Measurements from ENCODE around the gene ADCY7. TPM values are rescaled to one million over a fixed set of nuclear protein-coding genes. Genes with fewer than 3 reads are reported as not detected.
A peak's percentile ranks its signal among the peaks of the same experiment; 100 is the strongest.

ADCY7 gene
- total RNA-seq, 5 donors from 2014 or later (not counting 1 experiment from before 2014, with no cell fraction given) = 201 to 314 (median 278) TPM

DNA sequence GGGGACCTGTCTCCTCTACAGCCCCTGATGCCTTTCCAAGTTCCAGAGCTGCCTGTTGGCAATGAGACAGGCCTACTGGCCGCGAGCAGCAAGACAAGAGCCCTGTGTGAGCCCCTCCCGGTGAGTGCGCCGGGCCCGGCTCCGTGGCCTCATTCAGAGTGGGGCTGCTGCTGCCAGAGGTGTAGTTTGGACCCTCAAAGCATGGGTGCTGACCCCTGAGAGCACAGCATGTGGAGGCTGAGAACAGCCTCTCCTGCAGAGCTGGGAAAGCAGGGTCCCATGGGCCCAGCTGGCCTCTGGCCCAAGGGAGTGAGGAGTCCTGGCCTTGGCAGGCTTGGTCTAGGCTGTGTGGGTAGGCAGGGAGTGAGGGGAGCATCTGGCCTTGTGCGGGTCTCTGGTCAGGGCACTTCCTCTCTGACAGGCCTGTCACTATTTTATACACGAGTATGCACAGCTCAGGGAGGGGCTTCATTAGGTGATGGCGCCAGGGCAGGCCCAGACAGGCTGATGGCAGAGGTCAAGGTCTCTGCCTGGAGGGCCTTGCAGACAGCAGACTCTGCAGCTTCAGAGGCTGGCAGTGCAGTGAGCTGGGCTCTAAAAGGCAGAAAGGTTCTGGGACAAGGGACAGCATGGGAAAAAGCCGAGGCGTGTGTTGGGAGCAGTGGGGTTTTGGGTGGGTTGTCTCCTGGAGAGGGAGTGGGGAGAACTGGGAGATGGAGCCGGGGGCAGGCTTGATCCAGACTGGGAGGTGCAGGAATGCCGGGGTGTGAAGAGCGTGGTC, 43.4 kb downstream of the ADCY7 start:
- POLR2A ChIA-PET = no interaction called here
- 93% methylated on average over 15 of the region's 15 CpGs for WGBS (ENCODE audit: insufficient coverage)
- peak overlapping the region; percentile 82 for H3K27ac Mint-ChIP-seq
- peaks cover 20 to 32% (median 28%) of the 10 kb centered on the region in 3 donors for H3K4me1 Mint-ChIP-seq
- Histone ChIP-seq H3K27ac (ENCODE audit: low read length) (peak overlapping the region; percentile 21), H3K36me3 (ENCODE audit: control insufficient read depth in 2 of 2, extremely low read depth in 1 of 2, insufficient read depth in 1 of 2, low read length in 1 of 2) (peaks cover 24 to 94% of the 10 kb centered on the region in 2 donors), H3K9me3 (no peaks in the 10 kb centered on the region), H3K4me3 (ENCODE audit: control insufficient read depth in 1 of 2, extremely low read depth in 1 of 2, low read length in 1 of 2) (no peak overlapping the region), H3K27me3 (replicated peaks in 1 of 2; ENCODE audit: control insufficient read depth in 2 of 2, extremely low read depth in 1 of 2, insufficient read depth in 2 of 2, low read length in 1 of 2) (no peaks in the 10 kb centered on the region), H3K4me1 (ENCODE audit: control insufficient read depth in 1 of 2, extremely low read depth in 1 of 2, insufficient read depth in 2 of 2, low read length in 2 of 2) (peaks cover 0 to 22% of the 10 kb centered on the region in 2 experiments)
- CTCF ChIA-PET = interaction anchor here in 1 of 2 donors (0.6 kb wide), 1 partner anchor 278 kb away, joined by 6 read pairs; no protein-coding TSS in a partner anchor
- ATAC-seq (replicated peaks in 1 of 4) = no peak
- H3K36me3 Mint-ChIP-seq = peaks cover 35% of the 10 kb centered on the region
- peak in 4 of 35 experiments; percentile 2 to 22 (median 8) for DNase-seq
- no peak overlapping the region for H3K4me3 Mint-ChIP-seq
- no peaks in the 10 kb centered on the region for H3K27me3 Mint-ChIP-seq
- no peaks in the 10 kb centered on the region for H3K9me3 Mint-ChIP-seq

DNA sequence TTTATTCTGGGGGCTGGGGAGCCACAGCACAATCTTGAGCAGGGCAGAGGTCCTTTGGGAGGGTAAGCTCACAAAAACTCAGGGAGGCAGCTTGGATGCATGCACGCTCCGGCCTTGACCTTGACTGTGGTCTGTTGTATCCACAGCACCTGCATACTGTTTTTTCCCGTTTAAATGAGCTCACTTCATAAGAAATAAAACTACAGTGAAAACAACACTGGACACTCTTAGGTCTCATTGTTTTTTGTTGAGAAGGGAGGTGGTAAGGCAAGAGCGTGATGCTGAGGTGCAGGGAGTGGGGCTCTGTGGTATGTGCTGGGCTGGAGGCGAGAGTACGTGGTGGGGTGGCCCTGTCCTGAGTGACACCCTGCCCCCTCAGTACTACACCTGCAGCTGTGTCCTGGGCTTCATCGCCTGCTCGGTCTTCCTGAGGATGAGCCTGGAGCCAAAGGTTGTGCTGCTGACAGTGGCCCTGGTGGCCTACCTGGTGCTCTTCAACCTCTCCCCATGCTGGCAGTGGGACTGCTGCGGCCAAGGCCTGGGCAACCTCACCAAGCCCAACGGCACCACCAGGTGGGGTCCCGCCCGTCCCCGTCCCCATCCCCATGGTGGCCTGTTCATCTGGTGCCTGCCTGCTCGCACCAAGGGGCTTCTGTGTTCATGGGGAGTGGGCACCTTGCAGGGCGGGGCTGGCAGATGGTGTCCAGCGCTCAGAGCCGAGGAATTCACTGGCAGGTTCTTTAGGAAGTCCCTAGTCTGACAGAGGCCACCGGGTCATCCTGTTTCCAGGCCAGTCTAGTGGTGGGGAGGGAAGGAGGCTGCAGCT, 44.2 kb downstream of the ADCY7 start:
- peaks cover 0 to 22% of the 10 kb centered on the region in 2 experiments for H3K4me1 ChIP-seq (ENCODE audit: control insufficient read depth in 1 of 2, extremely low read depth in 1 of 2, insufficient read depth in 2 of 2, low read length in 2 of 2)
- ChIA-PET POLR2A (no interaction called here), CTCF (interaction anchor here in 1 of 2 donors (0.6 kb wide), 1 partner anchor 278 kb away, joined by 6 read pairs; no protein-coding TSS in a partner anchor)
- H3K27ac Mint-ChIP-seq = peak overlapping the region; percentile 82
- H3K9me3 Mint-ChIP-seq = no peaks in the 10 kb centered on the region
- no peak overlapping the region for H3K4me3 ChIP-seq (ENCODE audit: control insufficient read depth in 1 of 2, extremely low read depth in 1 of 2, low read length in 1 of 2)
- H3K36me3 ChIP-seq (ENCODE audit: control insufficient read depth in 2 of 2, extremely low read depth in 1 of 2, insufficient read depth in 1 of 2, low read length in 1 of 2) = peaks cover 21 to 94% of the 10 kb centered on the region in 2 donors
- H3K27me3 ChIP-seq (replicated peaks in 1 of 2; ENCODE audit: control insufficient read depth in 2 of 2, extremely low read depth in 1 of 2, insufficient read depth in 2 of 2, low read length in 1 of 2) = no peaks in the 10 kb centered on the region
- peaks cover 42% of the 10 kb centered on the region for H3K36me3 Mint-ChIP-seq
- DNase-seq = peak in 4 of 35 experiments; percentile 2 to 20 (median 8)
- no peaks in the 10 kb centered on the region for H3K9me3 ChIP-seq
- no peak for ATAC-seq (replicated peaks in 1 of 4)
- no peak overlapping the region for H3K4me3 Mint-ChIP-seq
- H3K4me1 Mint-ChIP-seq = peaks cover 20 to 34% (median 30%) of the 10 kb centered on the region in 3 donors
- 95% methylated on average over 13 of the region's 18 CpGs for WGBS (ENCODE audit: insufficient coverage)
- H3K27ac ChIP-seq (ENCODE audit: low read length) = no peak overlapping the region
- H3K27me3 Mint-ChIP-seq = no peaks in the 10 kb centered on the region

DNA sequence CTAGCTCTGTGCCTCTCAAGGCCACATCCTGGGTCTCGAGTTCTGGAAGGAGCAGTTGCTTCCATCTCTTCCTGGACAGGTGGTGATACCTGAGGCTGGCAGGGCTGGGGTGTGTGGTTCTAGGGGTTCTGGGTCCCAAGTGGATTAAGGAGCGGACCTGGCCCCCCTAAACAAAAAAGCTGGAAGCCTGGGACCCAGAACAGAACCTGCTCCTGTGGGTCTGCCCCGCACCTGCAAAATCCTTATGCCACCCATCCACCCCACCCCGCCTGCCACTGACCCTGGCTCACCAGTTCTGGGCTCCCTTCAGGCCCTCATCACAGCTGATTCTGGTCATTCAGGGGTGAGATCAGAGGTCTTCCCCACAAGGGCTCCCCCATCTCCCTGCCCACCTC, 44.8 kb downstream of the ADCY7 start:
- Histone ChIP-seq H3K4me3 (ENCODE audit: control insufficient read depth in 1 of 2, extremely low read depth in 1 of 2, low read length in 1 of 2) (no peak overlapping the region), H3K4me1 (ENCODE audit: control insufficient read depth in 1 of 2, extremely low read depth in 1 of 2, insufficient read depth in 2 of 2, low read length in 2 of 2) (peaks cover 0 to 22% of the 10 kb centered on the region in 2 experiments), H3K9me3 (no peaks in the 10 kb centered on the region), H3K27me3 (replicated peaks in 1 of 2; ENCODE audit: control insufficient read depth in 2 of 2, extremely low read depth in 1 of 2, insufficient read depth in 2 of 2, low read length in 1 of 2) (no peaks in the 10 kb centered on the region), H3K27ac (ENCODE audit: low read length) (no peak overlapping the region), H3K36me3 (ENCODE audit: control insufficient read depth in 2 of 2, extremely low read depth in 1 of 2, insufficient read depth in 1 of 2, low read length in 1 of 2) (peaks cover 23 to 94% of the 10 kb centered on the region in 2 donors)
- 100% methylated on average over 2 of the region's 4 CpGs for WGBS (ENCODE audit: insufficient coverage)
- ChIA-PET POLR2A (interaction anchor here in 1 of 2 donors (0.7 kb wide), 1 partner anchor 465 kb away, joined by 8 read pairs; no protein-coding TSS in a partner anchor), CTCF (no interaction called here)
- Mint-ChIP-seq H3K4me1 (peaks cover 20 to 34% (median 30%) of the 10 kb centered on the region in 3 donors), H3K4me3 (no peak overlapping the region), H3K27me3 (no peaks in the 10 kb centered on the region), H3K27ac (peak overlapping the region in 1 of 2 donors; percentile 16), H3K9me3 (no peaks in the 10 kb centered on the region), H3K36me3 (peaks cover 47% of the 10 kb centered on the region)
- no peak for ATAC-seq (replicated peaks in 1 of 4)
- peak in 3 of 35 experiments; percentile 3 to 19 (median 12) for DNase-seq

DNA sequence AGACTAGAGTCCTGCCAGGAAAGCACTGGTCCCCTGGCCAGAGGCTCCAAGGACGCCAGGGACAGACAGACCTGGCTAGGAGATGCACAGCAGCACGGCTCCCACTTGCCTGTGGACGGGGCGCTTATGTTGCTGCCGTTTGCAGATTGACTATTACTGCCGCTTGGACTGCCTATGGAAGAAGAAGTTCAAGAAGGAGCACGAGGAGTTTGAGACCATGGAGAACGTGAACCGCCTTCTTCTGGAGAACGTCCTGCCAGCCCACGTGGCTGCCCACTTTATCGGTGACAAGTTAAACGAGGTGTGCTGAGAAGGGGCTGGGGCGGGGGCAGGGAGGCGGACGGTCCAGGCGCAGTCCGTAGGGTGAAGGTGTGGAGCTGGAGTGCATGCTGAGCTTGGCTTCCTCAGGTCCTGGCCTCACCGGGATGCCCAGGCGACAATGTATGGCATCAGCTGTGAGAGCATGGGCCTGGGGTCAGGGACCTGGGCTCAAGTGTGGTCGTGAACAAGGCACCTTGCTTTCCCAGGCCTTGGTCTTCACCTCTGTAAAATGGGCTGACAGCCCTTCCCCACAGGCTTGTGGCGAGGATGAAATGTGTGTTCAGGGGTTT, 45.6 kb downstream of the ADCY7 start:
- POLR2A ChIA-PET = interaction anchor here in 1 of 2 donors (0.7 kb wide), 1 partner anchor 464 kb away, joined by 8 read pairs; no protein-coding TSS in a partner anchor
- H3K4me1 ChIP-seq (ENCODE audit: control insufficient read depth in 1 of 2, extremely low read depth in 1 of 2, insufficient read depth in 2 of 2, low read length in 2 of 2) = peaks cover 0 to 22% of the 10 kb centered on the region in 2 experiments

DNA sequence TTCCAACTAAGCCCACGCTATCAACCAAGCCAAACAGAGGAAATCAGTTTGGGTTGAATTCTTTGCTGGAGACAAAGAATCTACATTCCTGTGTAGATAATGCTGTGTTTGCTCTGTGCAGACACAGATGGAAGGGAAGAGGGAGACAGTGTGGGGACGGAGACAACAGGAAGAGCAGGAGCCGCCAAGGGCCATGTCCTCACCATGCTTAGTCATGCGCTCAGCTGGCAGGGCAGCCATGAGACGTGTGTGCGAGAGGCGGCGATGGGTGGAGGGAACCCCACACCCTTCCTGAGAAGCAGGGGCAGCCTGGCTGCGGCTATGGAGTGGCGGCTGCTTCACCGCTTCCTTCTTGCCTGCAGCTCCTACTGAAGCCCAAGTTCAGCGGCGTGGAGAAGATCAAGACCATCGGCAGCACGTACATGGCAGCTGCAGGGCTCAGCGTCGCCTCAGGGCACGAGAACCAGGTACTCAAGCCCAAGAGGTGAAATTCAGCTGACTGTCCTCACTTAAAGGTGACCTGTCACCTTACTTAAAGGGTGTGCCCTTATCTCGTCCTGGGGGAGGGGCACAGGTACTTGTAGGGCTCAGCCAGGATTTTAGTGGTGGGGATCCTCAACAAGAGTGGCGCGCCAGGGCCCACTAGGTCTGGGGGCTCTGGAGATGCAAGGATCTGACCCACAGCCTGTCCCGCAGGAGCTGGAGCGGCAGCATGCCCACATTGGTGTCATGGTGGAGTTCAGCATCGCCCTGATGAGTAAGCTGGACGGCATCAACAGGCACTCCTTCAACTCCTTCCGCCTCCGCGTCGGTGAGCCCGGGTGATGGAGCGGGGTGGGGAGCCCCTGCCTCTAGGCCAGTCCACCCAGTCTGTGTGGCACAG, 47.5 kb downstream of the ADCY7 start:
- Mint-ChIP-seq H3K36me3 (peaks cover 65% of the 10 kb centered on the region), H3K4me3 (peak overlapping the region; percentile 9 to 44 (median 43)), H3K27ac (peak overlapping the region; percentile 91 to 93), H3K27me3 (no peaks in the 10 kb centered on the region), H3K9me3 (no peaks in the 10 kb centered on the region), H3K4me1 (peaks cover 20 to 41% (median 40%) of the 10 kb centered on the region in 3 donors)
- POLR2A ChIA-PET = interaction anchor here in 1 of 2 donors (1.1 kb wide), 1 partner anchor 41 kb away, joined by 3 read pairs; no protein-coding TSS in a partner anchor
- H3K27ac ChIP-seq (ENCODE audit: low read length) = peak overlapping the region; percentile 33
- H3K36me3 ChIP-seq (ENCODE audit: control insufficient read depth in 2 of 2, extremely low read depth in 1 of 2, insufficient read depth in 1 of 2, low read length in 1 of 2) = peaks cover 17 to 96% of the 10 kb centered on the region in 2 donors
- WGBS (ENCODE audit: insufficient coverage) = 57% methylated on average over 20 of the region's 31 CpGs
- ATAC-seq (replicated peaks in 1 of 4) (peak; percentile 78 to 88 (median 82)), DNase-seq (peak in 33 of 35 experiments; percentile 11 to 71 (median 35))
- H3K4me3 ChIP-seq (ENCODE audit: control insufficient read depth in 1 of 2, extremely low read depth in 1 of 2, low read length in 1 of 2) = no peak overlapping the region
- H3K9me3 ChIP-seq = no peaks in the 10 kb centered on the region
- H3K4me1 ChIP-seq (ENCODE audit: control insufficient read depth in 1 of 2, extremely low read depth in 1 of 2, insufficient read depth in 2 of 2, low read length in 2 of 2) = peaks cover 0 to 22% of the 10 kb centered on the region in 2 experiments
- CTCF ChIA-PET = interaction anchor here in 1 of 2 donors (0.6 to 2.0 kb wide), 8 partner anchors 13 to 493 kb away, joined by 3 to 7 read pairs (median 3); no protein-coding TSS in a partner anchor
- no peaks in the 10 kb centered on the region for H3K27me3 ChIP-seq (replicated peaks in 1 of 2; ENCODE audit: control insufficient read depth in 2 of 2, extremely low read depth in 1 of 2, insufficient read depth in 2 of 2, low read length in 1 of 2)

More for the DNA sequence above, 45.6 kb downstream of the ADCY7 start:
- no peaks in the 10 kb centered on the region for H3K9me3 Mint-ChIP-seq
- H3K4me3 Mint-ChIP-seq = no peak overlapping the region
- ATAC-seq (replicated peaks in 1 of 4) = no peak
- CTCF ChIA-PET = no interaction called here
- Histone ChIP-seq H3K27me3 (replicated peaks in 1 of 2; ENCODE audit: control insufficient read depth in 2 of 2, extremely low read depth in 1 of 2, insufficient read depth in 2 of 2, low read length in 1 of 2) (no peaks in the 10 kb centered on the region), H3K4me3 (ENCODE audit: control insufficient read depth in 1 of 2, extremely low read depth in 1 of 2, low read length in 1 of 2) (no peak overlapping the region), H3K9me3 (no peaks in the 10 kb centered on the region), H3K36me3 (ENCODE audit: control insufficient read depth in 2 of 2, extremely low read depth in 1 of 2, insufficient read depth in 1 of 2, low read length in 1 of 2) (peaks cover 17 to 95% of the 10 kb centered on the region in 2 donors), H3K27ac (ENCODE audit: low read length) (no peak overlapping the region)
- WGBS (ENCODE audit: insufficient coverage) = 93% methylated on average over 20 of the region's 22 CpGs
- DNase-seq = peak in 4 of 35 experiments; percentile 2 to 21 (median 8)
- peaks cover 20 to 34% (median 32%) of the 10 kb centered on the region in 3 donors for H3K4me1 Mint-ChIP-seq
- H3K27ac Mint-ChIP-seq = peak overlapping the region; percentile 16 to 75
- H3K36me3 Mint-ChIP-seq = peaks cover 54% of the 10 kb centered on the region
- no peaks in the 10 kb centered on the region for H3K27me3 Mint-ChIP-seq

Measured in T-cell (primary cell).